ENCODE results near the gene AOAH. TPM values are rescaled to one million over a fixed set of nuclear protein-coding genes. Genes with fewer than 3 reads are reported as not detected.

AOAH gene
- total RNA-seq, 6 experiments from 2014 or later, result not detected

DNA sequence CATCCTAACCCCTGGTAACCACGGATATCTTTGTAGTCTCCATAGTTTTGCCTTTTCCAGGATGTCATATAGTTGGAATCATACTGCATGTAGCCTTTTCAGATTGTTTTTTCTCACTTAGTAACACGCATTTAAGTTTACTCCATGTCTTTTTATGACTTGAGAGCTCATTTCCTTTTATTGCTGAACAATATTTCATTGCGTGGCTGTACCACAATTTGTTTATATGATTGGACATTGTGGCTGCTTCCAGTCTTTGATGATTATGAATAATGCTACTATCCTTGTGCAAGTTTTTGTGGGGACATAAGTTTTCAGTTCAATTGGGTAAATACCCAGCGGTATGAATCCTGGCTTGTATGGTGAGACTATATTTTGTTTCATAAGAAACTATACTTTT lies 60.8 kb downstream of the AOAH start:
- no peak for DNase-seq
- Mint-ChIP-seq H3K4me1 (ENCODE audit: low read depth) (peaks cover 9% of the 10 kb centered on the region), H3K27me3 (ENCODE audit: insufficient read depth) (no peaks in the 10 kb centered on the region; the same call in 1 of the 2 replicates), H3K36me3 (ENCODE audit: low read depth) (no peaks in the 10 kb centered on the region), H3K9me3 (no peaks in the 10 kb centered on the region), H3K27ac (no peak overlapping the region), H3K4me3 (no peak overlapping the region)
- TF ChIP-seq, protein P1, sequence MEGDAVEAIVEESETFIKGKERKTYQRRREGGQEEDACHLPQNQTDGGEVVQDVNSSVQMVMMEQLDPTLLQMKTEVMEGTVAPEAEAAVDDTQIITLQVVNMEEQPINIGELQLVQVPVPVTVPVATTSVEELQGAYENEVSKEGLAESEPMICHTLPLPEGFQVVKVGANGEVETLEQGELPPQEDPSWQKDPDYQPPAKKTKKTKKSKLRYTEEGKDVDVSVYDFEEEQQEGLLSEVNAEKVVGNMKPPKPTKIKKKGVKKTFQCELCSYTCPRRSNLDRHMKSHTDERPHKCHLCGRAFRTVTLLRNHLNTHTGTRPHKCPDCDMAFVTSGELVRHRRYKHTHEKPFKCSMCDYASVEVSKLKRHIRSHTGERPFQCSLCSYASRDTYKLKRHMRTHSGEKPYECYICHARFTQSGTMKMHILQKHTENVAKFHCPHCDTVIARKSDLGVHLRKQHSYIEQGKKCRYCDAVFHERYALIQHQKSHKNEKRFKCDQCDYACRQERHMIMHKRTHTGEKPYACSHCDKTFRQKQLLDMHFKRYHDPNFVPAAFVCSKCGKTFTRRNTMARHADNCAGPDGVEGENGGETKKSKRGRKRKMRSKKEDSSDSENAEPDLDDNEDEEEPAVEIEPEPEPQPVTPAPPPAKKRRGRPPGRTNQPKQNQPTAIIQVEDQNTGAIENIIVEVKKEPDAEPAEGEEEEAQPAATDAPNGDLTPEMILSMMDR (IDR thresholded peaks at IDR 0.05), result no peak

DNA sequence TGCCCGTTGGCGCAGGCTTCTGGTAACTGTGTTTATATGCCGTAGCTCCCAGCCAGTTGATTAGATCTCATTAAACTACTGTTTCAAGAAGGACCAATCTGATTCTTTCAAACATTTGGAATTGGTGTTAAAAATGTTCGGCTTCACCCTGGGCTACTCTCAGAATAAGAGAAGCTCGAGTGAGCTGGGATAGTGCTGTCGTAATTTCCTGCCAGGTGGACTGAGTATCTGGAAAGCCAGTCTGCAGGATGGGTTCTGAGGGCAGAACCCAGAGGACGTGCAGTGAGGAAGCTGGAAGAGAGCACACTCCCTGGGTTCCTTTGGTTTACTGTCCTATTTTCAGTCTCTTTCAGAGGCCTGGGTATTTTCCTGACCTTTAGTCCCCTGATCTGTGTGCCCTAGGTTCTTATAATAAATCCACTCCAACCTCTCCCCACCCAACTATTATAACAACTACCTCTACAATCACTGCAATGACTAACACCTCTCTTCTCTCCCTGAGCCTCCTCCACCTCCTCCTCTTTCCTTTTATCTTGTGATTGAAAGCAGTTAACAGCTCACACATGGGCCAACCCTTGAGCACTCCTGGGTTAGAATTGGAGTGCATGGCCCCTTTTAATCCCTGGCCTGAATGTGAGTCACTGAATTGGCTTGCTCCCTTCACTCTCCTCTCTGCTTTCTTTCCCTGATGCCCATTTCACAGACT lies 63.0 kb downstream of the AOAH start:
- Mint-ChIP-seq H3K27me3 (ENCODE audit: insufficient read depth) (peaks cover 2% of the 10 kb centered on the region; the same call in 1 of the 2 replicates), H3K36me3 (ENCODE audit: low read depth) (no peaks in the 10 kb centered on the region), H3K4me1 (ENCODE audit: low read depth) (peaks cover 12% of the 10 kb centered on the region), H3K9me3 (no peaks in the 10 kb centered on the region), H3K27ac (no peak overlapping the region), H3K4me3 (no peak overlapping the region)
- TF ChIP-seq, protein P1 (IDR thresholded peaks at IDR 0.05), result no peak
- no peak for DNase-seq

DNA sequence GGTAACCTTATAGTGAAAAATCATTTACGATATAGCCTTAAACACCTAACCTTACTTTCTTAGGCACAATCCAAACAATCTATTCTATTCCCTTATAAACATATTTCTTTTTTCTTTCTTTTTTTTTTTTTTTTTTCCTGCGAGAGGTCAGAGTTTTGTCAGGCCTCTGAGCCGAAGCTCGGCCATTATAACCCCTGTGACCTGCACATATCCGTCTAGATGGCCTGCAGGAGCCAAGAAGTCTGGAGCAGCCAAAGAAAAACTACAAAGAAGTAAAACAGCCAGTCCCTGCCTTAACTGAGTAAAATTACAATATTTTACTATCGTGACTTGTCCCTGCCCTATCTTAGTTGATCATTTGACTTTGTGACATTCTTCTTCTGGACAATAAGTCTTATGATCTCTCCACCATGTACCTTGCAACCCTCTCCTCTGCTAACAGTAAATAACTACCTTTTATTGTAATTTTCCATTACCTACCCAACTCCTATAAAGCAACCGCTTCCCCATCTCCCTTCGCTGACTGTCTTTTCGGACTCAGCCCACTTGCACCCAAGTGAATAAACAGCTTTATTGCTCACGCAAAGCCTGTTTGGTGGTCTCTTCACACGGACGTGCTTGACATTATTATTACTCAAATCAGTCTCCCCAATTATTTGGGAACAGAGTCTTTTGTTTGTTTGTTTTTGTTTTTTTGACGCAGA lies 64.5 kb downstream of the AOAH start:
- H3K27me3 Mint-ChIP-seq (ENCODE audit: insufficient read depth), result peaks cover 4% of the 10 kb centered on the region; the same call in 1 of the 2 replicates
- TF ChIP-seq, protein P1 (IDR thresholded peaks at IDR 0.05), result no peak
- H3K4me3 Mint-ChIP-seq, result no peak overlapping the region
- DNase-seq, result no peak
- no peak overlapping the region for H3K27ac Mint-ChIP-seq
- H3K36me3 Mint-ChIP-seq (ENCODE audit: low read depth), result no peaks in the 10 kb centered on the region
- H3K4me1 Mint-ChIP-seq (ENCODE audit: low read depth), result peaks cover 12% of the 10 kb centered on the region
- no peaks in the 10 kb centered on the region for H3K9me3 Mint-ChIP-seq

DNA sequence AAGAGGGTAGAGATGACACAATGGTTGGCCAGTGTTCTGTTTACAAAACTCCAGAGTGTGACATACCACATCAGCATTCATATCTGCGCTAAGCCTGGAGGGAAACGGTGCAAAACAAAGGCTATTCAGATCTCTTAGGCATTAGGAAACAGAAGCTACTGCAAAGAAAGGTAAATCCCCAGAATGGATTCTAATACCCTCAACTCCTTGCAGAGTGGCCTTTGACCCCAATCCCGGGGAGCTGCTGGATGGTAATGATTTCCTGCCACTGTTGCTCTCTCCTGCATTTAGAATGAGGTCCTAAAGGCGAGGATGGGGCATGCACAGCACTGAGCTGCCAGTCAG lies 65.2 kb downstream of the AOAH start:
- Mint-ChIP-seq H3K36me3 (ENCODE audit: low read depth) (no peaks in the 10 kb centered on the region), H3K27me3 (ENCODE audit: insufficient read depth) (peaks cover 6% of the 10 kb centered on the region; the same call in 1 of the 2 replicates), H3K4me3 (no peak overlapping the region), H3K27ac (peak overlapping the region; percentile 19; the same call in 1 of the 2 replicates), H3K9me3 (no peaks in the 10 kb centered on the region), H3K4me1 (ENCODE audit: low read depth) (peaks cover 12% of the 10 kb centered on the region)
- TF ChIP-seq, protein P1 (IDR thresholded peaks at IDR 0.05), result no peak
- peak; percentile 27 for DNase-seq

DNA sequence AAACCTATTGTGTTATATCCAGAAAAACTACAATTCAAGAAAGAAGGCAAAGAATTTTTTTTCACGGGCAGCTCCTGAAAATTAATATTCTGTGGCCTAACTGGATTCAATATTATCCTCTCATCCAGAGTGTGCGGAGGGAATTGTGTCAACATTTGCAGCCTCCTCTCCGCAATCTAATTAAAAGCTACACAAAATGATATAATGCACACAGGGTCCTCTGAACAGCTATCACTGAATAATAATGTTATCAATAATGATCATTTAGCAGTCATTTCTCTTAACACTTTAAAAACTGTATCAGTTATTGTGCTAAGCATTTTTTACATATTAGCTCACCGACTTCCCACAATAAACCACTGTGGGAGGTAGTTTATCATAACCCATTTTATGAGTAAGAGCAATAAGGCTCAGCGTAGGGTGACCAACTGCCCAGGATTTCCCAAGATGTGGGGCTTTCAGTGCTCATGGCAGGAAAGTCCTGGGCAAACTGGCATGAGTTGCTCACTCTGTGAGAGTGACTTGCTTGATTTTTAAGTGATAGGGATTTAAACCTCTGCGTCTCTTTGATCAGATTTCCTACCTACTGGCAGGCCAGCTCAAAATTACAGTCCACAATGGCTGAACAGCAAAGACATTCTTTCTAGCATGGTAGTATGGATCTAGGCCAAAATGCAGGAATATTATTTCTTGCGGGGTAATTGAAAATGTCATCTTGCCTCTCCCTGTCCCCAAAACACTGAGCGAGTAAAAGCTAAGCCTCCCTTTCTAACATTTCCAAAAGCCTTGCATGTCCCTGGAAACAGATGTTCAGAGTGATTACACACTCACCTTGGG lies 65.7 kb downstream of the AOAH start:
- no peaks in the 10 kb centered on the region for H3K36me3 Mint-ChIP-seq (ENCODE audit: low read depth)
- no peak overlapping the region for H3K4me3 Mint-ChIP-seq
- H3K9me3 Mint-ChIP-seq, result no peaks in the 10 kb centered on the region
- H3K27me3 Mint-ChIP-seq (ENCODE audit: insufficient read depth), result peaks cover 6% of the 10 kb centered on the region; the same call in 1 of the 2 replicates
- peak overlapping the region; percentile 19; the same call in 1 of the 2 replicates for H3K27ac Mint-ChIP-seq
- TF ChIP-seq, protein P1 (IDR thresholded peaks at IDR 0.05), result no peak
- peak; percentile 56 for DNase-seq
- H3K4me1 Mint-ChIP-seq (ENCODE audit: low read depth), result peaks cover 12% of the 10 kb centered on the region

All from HFFc6 (cell line).